Measurements from ENCODE around the gene SLC47A1.
A peak's percentile ranks its signal among the peaks of the same experiment; 100 is the strongest.
"Not testable (repeated sequence)": the region's sequence is repeated elsewhere in the genome, so short reads cannot be mapped to it uniquely, and the experiment has no call there.

SLC47A1 gene

GRCh38 chr17:19520641-19521040 lies 13.0 kb upstream of the SLC47A1 start:
- DNase-seq (ENCODE audit: low read depth): no peak

GRCh38 chr17:19523690-19524089 lies 10.0 kb upstream of the SLC47A1 start:
- DNase-seq (ENCODE audit: low read depth): no peak

- DNase-seq (ENCODE audit: low read depth): not testable (repeated sequence)
Measured at GRCh38 chr17:19526950-19527349, 6.7 kb upstream of the SLC47A1 start.

- DNase-seq (ENCODE audit: low read depth): peak; percentile 22
Measured at GRCh38 chr17:19531780-19532501, 1.7 kb upstream of the SLC47A1 start.

GRCh38 chr17:19533036-19533717 lies 477 bp upstream of the SLC47A1 start:
- no peak for DNase-seq (ENCODE audit: low read depth)

- no peak for DNase-seq (ENCODE audit: low read depth)
Measured at GRCh38 chr17:19534562-19535149, 1.0 kb downstream of the SLC47A1 start.

GRCh38 chr17:19537111-19537510 lies 3.5 kb downstream of the SLC47A1 start:
- no peak for DNase-seq (ENCODE audit: low read depth)

- DNase-seq (ENCODE audit: low read depth): no peak
Measured at GRCh38 chr17:19538095-19539039, 4.7 kb downstream of the SLC47A1 start.

GRCh38 chr17:19539040-19539399 lies 5.4 kb downstream of the SLC47A1 start:
- DNase-seq (ENCODE audit: low read depth): no peak

- DNase-seq (ENCODE audit: low read depth): no peak
Measured at GRCh38 chr17:19539841-19540311, 6.2 kb downstream of the SLC47A1 start.

GRCh38 chr17:19540706-19541370 lies 7.2 kb downstream of the SLC47A1 start:
- no peak for DNase-seq (ENCODE audit: low read depth)

GRCh38 chr17:19541445-19541844 lies 7.8 kb downstream of the SLC47A1 start:
- DNase-seq (ENCODE audit: low read depth): no peak

GRCh38 chr17:19542247-19542646 lies 8.6 kb downstream of the SLC47A1 start:
- no peak for DNase-seq (ENCODE audit: low read depth)

GRCh38 chr17:19544366-19544765 lies 10.7 kb downstream of the SLC47A1 start:
- no peak for DNase-seq (ENCODE audit: low read depth)

- no peak for DNase-seq (ENCODE audit: low read depth)
Measured at GRCh38 chr17:19546289-19547065, 12.8 kb downstream of the SLC47A1 start.

GRCh38 chr17:19549746-19550623 lies 16.3 kb downstream of the SLC47A1 start:
- DNase-seq (ENCODE audit: low read depth): no peak

GRCh38 chr17:19551165-19551564 lies 17.5 kb downstream of the SLC47A1 start:
- no peak for DNase-seq (ENCODE audit: low read depth)

GRCh38 chr17:19551591-19552148 lies 18.0 kb downstream of the SLC47A1 start:
- no peak for DNase-seq (ENCODE audit: low read depth)

- no peak for DNase-seq (ENCODE audit: low read depth)
Measured at GRCh38 chr17:19553036-19553435, 19.4 kb downstream of the SLC47A1 start.
